ENCODE measurements around the gene FXR1.
A peak's percentile ranks its signal among the peaks of the same experiment; 100 is the strongest.
"Not testable (repeated sequence)": the region's sequence is repeated elsewhere in the genome, so short reads cannot be mapped to it uniquely, and the experiment has no call there.

Gene FXR1

GRCh38 chr3:180934638-180935037 lies 22.2 kb downstream of the FXR1 start:
- DNase-seq (ENCODE audit: low read depth), result no peak

- no peak for DNase-seq (ENCODE audit: low read depth)
These were observed 28.4 kb downstream of the FXR1 start for GRCh38 chr3:180940826-180941225.

GRCh38 chr3:180947761-180948390 lies 35.4 kb downstream of the FXR1 start:
- no peak for DNase-seq (ENCODE audit: low read depth)

GRCh38 chr3:180959691-180960090 lies 47.2 kb downstream of the FXR1 start:
- DNase-seq (ENCODE audit: low read depth), result no peak

- no peak for DNase-seq (ENCODE audit: low read depth)
These were observed 48.6 kb downstream of the FXR1 start for GRCh38 chr3:180961087-180961486.

GRCh38 chr3:180961552-180961951 lies 49.1 kb downstream of the FXR1 start:
- no peak for DNase-seq (ENCODE audit: low read depth)

GRCh38 chr3:180962530-180962929 lies 50.1 kb downstream of the FXR1 start:
- no peak for DNase-seq (ENCODE audit: low read depth)

- no peak for DNase-seq (ENCODE audit: low read depth)
These were observed 58.5 kb downstream of the FXR1 start for GRCh38 chr3:180970931-180971330.

GRCh38 chr3:180973543-180973942 lies 61.1 kb downstream of the FXR1 start:
- DNase-seq (ENCODE audit: low read depth), result no peak

GRCh38 chr3:180974286-180974685 lies 61.8 kb downstream of the FXR1 start:
- DNase-seq (ENCODE audit: low read depth), result no peak

GRCh38 chr3:180977498-180977897 lies 65.0 kb downstream of the FXR1 start:
- DNase-seq (ENCODE audit: low read depth), result no peak

GRCh38 chr3:180979961-180980360 lies 67.5 kb downstream of the FXR1 start:
- no peak for DNase-seq (ENCODE audit: low read depth)

GRCh38 chr3:180980611-180981010 lies 68.1 kb downstream of the FXR1 start:
- DNase-seq (ENCODE audit: low read depth), result no peak

- DNase-seq (ENCODE audit: low read depth), result no peak
These were observed 69.4 kb downstream of the FXR1 start for GRCh38 chr3:180981912-180982311.

- no peak for DNase-seq (ENCODE audit: low read depth)
These were observed 70.7 kb downstream of the FXR1 start for GRCh38 chr3:180983136-180983535.

GRCh38 chr3:180986366-180986765 lies 73.9 kb downstream of the FXR1 start:
- not testable (repeated sequence) for DNase-seq (ENCODE audit: low read depth)

- DNase-seq (ENCODE audit: low read depth), result no peak
These were observed 74.9 kb downstream of the FXR1 start for GRCh38 chr3:180987344-180987743.

GRCh38 chr3:180989291-180990163 lies 77.1 kb downstream of the FXR1 start, which contains the start of gene DNAJC19:
DNAJC19 (minus strand) TSS chr3:180989736; CDS start chr3:180989602, 134 bp downstream.
- peak; percentile 84 for DNase-seq (ENCODE audit: low read depth)

- no peak for DNase-seq (ENCODE audit: low read depth)
These were observed 78.0 kb downstream of the FXR1 start for GRCh38 chr3:180990505-180990904.

- DNase-seq (ENCODE audit: low read depth), result no peak
These were observed 84.0 kb downstream of the FXR1 start for GRCh38 chr3:180996415-180996932.

GRCh38 chr3:181002331-181002730 lies 89.9 kb downstream of the FXR1 start:
- not testable (repeated sequence) for DNase-seq (ENCODE audit: low read depth)

- DNase-seq (ENCODE audit: low read depth), result not testable (repeated sequence)
These were observed 91.0 kb downstream of the FXR1 start for GRCh38 chr3:181003469-181003868.

- DNase-seq (ENCODE audit: low read depth), result no peak
These were observed 94.1 kb downstream of the FXR1 start for GRCh38 chr3:181006541-181006940.

Measured in stimulated activated CD4-positive, alpha-beta T cell treated with anti-CD3 and anti-CD28 coated beads, Interleukin-2, amount 100 ng/mL, for 4 hours (primary cell).